ENCODE results near the gene C11orf24. TPM values are rescaled to one million over a fixed set of nuclear protein-coding genes. Genes with fewer than 3 reads are reported as not detected.

The C11orf24 gene
- total RNA-seq, 1 donor, result 8.6 TPM

GRCh38 chr11:68273026-68273738 is 1.4 kb upstream of the C11orf24 start:
- DNase-seq (ENCODE audit: low read depth in 2 of 3, low spot score in 2 of 3), result no peak

DNA sequence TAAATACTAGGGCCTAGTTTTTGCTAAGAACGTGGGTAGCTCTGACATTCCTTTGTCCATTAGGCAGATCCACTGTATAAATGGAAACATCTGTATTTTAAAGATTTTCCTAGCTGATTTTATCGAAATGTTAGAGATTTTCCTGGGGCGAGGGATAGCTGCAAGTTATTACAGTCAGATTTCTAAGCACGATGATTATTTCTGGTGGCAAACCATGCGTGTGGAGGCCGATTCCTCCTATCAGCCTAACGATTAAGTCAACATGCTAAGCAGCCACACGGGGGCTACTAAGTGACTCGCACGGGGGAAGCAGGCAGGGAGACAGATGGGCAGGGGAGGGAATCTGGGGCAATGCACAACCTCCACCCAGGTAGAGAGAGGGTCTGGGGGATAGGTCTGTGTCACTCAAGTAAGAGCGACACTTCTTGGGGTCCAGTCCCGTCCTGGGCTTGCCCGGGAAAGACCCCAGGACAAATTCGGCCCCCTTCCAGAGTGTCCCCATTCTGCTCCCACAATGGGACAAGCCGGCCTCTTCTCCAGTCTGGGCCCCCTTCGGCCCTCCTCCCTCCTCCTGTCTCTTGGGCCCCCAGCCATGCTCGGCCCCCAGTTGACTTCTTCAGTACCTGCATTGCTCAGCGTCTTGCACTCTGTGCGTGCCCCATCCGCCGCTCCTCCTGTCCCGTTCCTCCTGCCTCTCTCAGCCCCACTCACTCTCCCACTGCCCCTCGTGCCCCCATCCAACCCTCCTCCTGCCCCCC is 571 bp downstream of the C11orf24 start:
- DNase-seq (ENCODE audit: low read depth in 2 of 3, low spot score in 2 of 3), result peak; percentile 19 to 90 (median 73)

DNA sequence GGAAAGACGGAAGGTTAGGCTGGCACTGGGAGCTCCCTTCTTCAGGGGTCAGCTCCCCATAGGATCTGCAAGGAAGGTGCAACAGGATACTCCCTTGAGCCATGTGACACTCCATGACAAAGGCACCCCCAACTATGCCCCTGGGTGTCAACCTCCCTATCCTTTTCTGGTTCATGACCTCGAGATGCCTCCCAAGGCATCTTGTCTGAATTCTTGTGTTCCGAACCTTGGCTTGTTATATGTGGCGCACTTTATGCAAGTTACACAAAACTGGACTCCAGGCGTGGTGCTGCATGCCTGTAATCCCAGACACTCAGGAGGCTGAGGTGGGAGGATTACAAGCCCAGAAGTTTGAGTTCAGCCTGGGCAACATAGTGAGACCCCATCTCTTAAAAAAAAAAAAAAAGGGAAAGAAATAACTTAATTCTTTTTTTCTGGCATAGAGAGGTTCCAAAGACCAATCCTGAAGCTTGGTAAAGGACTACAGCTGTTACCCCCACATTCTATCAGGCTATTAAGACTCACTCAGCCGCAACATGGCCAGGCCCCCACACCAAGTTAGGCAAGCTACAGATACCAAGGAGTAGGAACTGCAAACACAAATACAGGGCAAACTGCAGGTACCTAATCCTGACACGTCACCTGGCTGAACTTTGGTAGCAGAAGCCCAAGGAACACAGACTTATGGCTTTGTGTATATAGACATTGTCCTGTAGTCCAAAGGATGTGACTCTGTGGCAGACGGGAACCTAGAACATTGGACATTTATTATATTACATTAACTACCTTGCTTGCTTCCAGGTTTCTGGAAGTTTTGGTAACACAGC is 1.4 kb downstream of the C11orf24 start:
- DNase-seq (ENCODE audit: low read depth in 2 of 3, low spot score in 2 of 3), result no peak

- DNase-seq (ENCODE audit: low read depth in 2 of 3, low spot score in 2 of 3), result no peak
Measured at GRCh38 chr11:68269414-68270081, 2.2 kb downstream of the C11orf24 start.

DNA sequence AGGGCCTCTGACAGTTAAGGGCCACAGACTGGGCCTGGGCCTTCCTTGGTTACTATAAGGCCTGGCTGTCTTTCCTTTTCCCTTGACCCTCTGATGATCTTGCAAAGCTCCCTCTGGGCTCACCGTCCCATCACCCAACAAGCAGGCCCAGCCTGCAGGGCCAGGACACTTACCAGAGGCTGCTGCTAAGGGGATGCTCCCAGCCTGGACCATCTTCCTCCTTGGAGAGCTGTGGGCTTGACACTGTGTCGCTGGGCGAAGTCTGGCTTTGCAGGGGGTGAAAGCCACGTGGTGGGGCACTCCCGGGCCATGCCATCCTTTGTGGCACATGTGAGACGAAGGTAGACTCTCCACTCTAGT is 3.9 kb downstream of the C11orf24 start:
- DNase-seq (ENCODE audit: low read depth in 2 of 3, low spot score in 2 of 3), result no peak

- DNase-seq (ENCODE audit: low read depth in 2 of 3, low spot score in 2 of 3), result no peak
Measured at GRCh38 chr11:68266936-68267880, 4.6 kb downstream of the C11orf24 start.

DNA sequence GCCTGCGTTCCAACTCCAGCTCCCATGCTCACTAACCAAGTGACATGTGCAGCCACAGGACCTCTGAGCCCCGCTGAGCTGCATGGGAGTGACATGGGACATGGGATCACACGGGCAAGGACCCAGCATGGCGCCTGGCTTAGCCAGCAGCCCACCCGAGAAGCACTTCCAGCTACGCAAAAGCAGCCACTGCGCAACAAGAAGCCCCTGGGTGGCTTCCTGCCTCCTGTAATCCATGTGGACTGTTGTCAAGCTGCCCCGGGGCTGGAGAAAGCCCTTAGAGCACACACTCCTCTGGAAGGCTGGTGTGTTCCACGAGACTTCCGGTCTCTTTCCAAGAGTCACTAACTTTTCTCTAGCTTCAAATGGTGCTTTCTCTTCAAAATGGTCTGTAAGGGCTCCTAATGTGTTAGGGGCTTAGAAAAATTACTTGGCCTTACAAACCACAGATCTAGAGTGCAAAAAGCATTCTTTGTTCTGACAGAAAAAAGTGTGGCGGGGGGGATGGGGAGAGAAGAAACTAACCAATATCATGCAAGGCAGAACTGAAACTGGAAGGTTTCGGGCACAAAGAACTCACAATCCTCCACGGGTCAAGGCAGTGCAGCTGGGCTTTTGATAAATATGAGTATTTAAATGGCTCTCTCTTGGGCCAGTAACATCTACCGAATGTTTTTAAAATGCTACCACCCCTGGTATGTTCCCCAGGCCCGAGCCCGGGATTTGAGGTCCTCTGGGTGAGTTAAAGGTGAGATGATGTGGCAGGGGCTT is 5.5 kb downstream of the C11orf24 start:
- no peak for DNase-seq (ENCODE audit: low read depth in 2 of 3, low spot score in 2 of 3)

- DNase-seq (ENCODE audit: low read depth in 2 of 3, low spot score in 2 of 3), result no peak
Measured at GRCh38 chr11:68264741-68265540, 6.8 kb downstream of the C11orf24 start.

DNA sequence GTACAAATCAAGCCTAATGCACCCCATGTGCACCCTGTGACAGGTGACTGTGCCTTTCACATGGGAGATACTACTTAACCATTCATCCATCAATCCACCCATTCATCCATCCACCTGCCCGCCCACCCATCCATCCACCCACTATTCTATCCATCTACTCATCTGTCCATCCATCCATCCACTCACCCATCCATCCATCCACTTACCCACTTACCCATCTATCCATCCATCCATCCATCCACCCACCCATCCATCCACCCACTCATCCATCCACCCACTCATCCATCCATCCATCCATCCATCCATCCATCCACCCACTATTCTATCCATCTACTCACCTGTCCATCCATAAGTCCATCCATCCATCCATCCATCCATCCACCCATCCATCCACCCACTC is 7.5 kb downstream of the C11orf24 start:
- no peak for DNase-seq (ENCODE audit: low read depth in 2 of 3, low spot score in 2 of 3)

DNA sequence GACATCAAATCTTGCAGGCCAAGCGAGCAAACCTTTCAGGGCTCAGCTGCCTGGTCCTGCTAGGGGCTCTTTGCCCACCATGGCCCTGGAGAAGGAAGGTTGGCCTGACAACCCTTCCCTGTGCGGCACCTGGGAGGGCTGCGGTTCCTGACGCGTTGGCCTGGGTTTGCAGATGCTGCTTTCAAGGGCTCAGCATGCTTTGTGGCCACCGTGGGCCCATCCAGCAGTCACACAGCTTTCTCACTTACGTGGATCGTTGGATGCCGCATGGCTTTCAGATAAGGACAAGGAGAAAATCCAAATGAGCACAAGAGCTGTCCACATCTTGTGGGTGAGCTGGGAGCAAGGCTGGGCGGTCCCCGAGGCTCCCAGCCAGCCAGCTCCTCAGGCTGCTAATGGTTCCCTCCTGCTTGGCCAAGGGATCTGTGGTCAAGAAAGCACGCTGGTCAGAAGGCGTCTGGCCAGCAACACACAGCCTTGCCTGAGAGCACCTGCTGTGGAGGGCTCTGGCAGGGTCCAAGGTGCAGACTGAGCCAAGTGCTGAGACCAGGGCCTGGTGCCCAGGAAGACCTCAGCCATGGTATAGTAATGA is 8.2 kb downstream of the C11orf24 start:
- DNase-seq (ENCODE audit: low read depth in 2 of 3, low spot score in 2 of 3), result no peak

GRCh38 chr11:68262544-68262827 is 9.3 kb downstream of the C11orf24 start:
- DNase-seq (ENCODE audit: low read depth in 2 of 3, low spot score in 2 of 3), result no peak

DNA sequence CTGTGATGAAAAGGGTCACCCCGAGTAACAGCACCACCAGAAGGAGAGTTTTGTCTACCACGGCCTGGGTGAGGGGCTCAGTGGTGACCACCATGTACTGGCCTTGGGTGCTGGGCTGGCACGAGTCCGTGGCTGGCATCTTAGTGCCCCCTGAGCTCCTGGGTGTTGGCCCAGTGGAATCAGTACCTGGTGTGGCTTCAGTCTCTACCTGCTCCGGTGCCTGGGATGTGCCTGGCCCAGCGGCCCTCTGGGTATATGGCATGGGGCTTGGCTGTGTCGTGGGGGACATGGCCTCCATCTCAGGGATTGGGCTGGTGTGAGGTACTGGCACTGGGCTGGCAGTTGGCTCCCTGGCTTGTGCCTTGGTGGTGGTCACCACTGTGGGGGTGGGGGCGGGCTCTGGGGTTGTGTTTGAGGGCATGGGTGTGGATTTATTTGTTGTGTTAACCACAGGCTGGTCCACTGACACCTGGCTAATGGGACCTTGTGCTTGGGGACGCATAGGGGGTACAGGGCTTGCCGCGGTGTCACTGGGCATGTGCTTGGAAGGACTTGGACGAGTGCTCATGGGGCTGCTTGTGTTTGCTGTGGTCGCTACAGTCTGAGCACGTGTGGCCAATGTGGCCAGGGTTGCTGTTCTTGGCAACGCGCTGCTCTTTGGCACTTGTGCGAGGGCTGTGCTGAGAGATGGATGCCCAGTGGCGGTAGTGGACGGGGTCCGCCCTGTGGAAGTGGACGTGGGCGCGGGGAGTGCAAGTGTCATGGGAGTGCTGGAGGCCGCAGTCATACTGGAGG is 9.8 kb downstream of the C11orf24 start:
- no peak for DNase-seq (ENCODE audit: low read depth in 2 of 3, low spot score in 2 of 3)

DNA sequence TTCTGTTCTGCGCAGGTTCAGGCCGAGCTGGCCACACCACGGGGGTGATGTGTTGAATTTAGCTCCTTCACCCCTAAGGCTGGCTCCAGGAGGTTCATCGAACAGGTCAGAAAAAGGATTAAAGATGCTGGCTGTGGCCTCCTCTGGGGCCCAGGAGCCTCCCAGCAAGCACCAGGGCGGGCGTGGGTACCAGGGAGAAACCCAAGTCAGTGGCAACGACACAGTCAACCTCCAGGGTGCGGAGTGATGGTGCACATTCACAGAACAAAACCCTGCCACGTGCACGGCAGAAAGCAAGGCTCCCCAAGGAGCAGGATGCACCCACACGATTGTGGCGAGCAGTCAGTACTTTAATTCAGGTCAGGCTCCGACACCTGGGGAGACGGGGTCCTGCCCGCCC is 10.8 kb downstream of the C11orf24 start:
- no peak for DNase-seq (ENCODE audit: low read depth in 2 of 3, low spot score in 2 of 3)

GRCh38 chr11:68260484-68260883 is 11.3 kb downstream of the C11orf24 start:
- no peak for DNase-seq (ENCODE audit: low read depth in 2 of 3, low spot score in 2 of 3)

GRCh38 chr11:68259122-68259959 is 12.4 kb downstream of the C11orf24 start:
- DNase-seq (ENCODE audit: low read depth in 2 of 3, low spot score in 2 of 3), result no peak

- no peak for DNase-seq (ENCODE audit: low read depth in 2 of 3, low spot score in 2 of 3)
Measured at GRCh38 chr11:68258363-68258765, 13.4 kb downstream of the C11orf24 start.

Data from hematopoietic multipotent progenitor cell (in vitro differentiated cells).